ENCODE results near the gene SLA2.
"Not testable (repeated sequence)": the region's sequence is repeated elsewhere in the genome, so short reads cannot be mapped to it uniquely, and the experiment has no call there.

SLA2 gene

GRCh38 chr20:36656733-36657132 lies 10.7 kb upstream of the SLA2 start:
- Mint-ChIP-seq H3K4me1 (peaks cover 11% of the 10 kb centered on the region), H3K4me3 (no peak overlapping the region), H3K36me3 (peaks cover 11% of the 10 kb centered on the region), H3K9me3 (no peaks in the 10 kb centered on the region), H3K27ac (no peak overlapping the region)
- DNase-seq (ENCODE audit: low spot score in 2 of 2) (no peak), ATAC-seq (no peak)

GRCh38 chr20:36655004-36655403 lies 9.0 kb upstream of the SLA2 start:
- Mint-ChIP-seq H3K4me1 (peaks cover 11% of the 10 kb centered on the region), H3K4me3 (no peak overlapping the region), H3K36me3 (peaks cover 11% of the 10 kb centered on the region), H3K27ac (no peak overlapping the region), H3K9me3 (no peaks in the 10 kb centered on the region)
- DNase-seq (ENCODE audit: low spot score in 2 of 2), result no peak
- ATAC-seq, result no peak

- no peak for DNase-seq (ENCODE audit: low spot score in 2 of 2)
- Mint-ChIP-seq H3K9me3 (no peaks in the 10 kb centered on the region), H3K4me3 (no peak overlapping the region), H3K27ac (no peak overlapping the region), H3K4me1 (peaks cover 11% of the 10 kb centered on the region), H3K36me3 (peaks cover 11% of the 10 kb centered on the region)
- no peak for ATAC-seq
These were observed 8.5 kb upstream of the SLA2 start for GRCh38 chr20:36654506-36654905.

GRCh38 chr20:36653456-36653855 lies 7.5 kb upstream of the SLA2 start:
- no peaks in the 10 kb centered on the region for H3K9me3 Mint-ChIP-seq
- H3K27ac Mint-ChIP-seq, result no peak overlapping the region
- H3K4me1 Mint-ChIP-seq, result peaks cover 5% of the 10 kb centered on the region
- ATAC-seq (no peak), DNase-seq (ENCODE audit: low spot score in 2 of 2) (no peak)
- no peak overlapping the region for H3K4me3 Mint-ChIP-seq
- peaks cover 11% of the 10 kb centered on the region for H3K36me3 Mint-ChIP-seq

GRCh38 chr20:36647196-36648121 lies 1.5 kb upstream of the SLA2 start:
- no peak for ATAC-seq
- peak overlapping the region; percentile 94 for H3K4me3 Mint-ChIP-seq

GRCh38 chr20:36646678-36647077 lies 682 bp upstream of the SLA2 start:
- Mint-ChIP-seq H3K4me3 (peak overlapping the region; percentile 94), H3K36me3 (peaks cover 33% of the 10 kb centered on the region), H3K27ac (peak overlapping the region; percentile 99), H3K9me3 (no peaks in the 10 kb centered on the region), H3K4me1 (peaks cover 52% of the 10 kb centered on the region)
- no peak for ATAC-seq
- no peak for DNase-seq (ENCODE audit: low spot score in 2 of 2)

More at GRCh38 chr20:36647196-36648121, 1.5 kb upstream of the SLA2 start:
- H3K27ac Mint-ChIP-seq, result peak overlapping the region; percentile 99
- H3K36me3 Mint-ChIP-seq, result peaks cover 27% of the 10 kb centered on the region
- no peak for DNase-seq (ENCODE audit: low spot score in 2 of 2)
- no peaks in the 10 kb centered on the region for H3K9me3 Mint-ChIP-seq
- H3K4me1 Mint-ChIP-seq, result peaks cover 44% of the 10 kb centered on the region

GRCh38 chr20:36645353-36645752 lies 643 bp downstream of the SLA2 start:
- peaks cover 57% of the 10 kb centered on the region for H3K4me1 Mint-ChIP-seq
- DNase-seq (ENCODE audit: low spot score in 2 of 2) (no peak), ATAC-seq (no peak)
- peaks cover 47% of the 10 kb centered on the region for H3K36me3 Mint-ChIP-seq
- peak overlapping the region; percentile 99 for H3K27ac Mint-ChIP-seq
- peak overlapping the region; percentile 94 for H3K4me3 Mint-ChIP-seq
- H3K9me3 Mint-ChIP-seq, result no peaks in the 10 kb centered on the region

GRCh38 chr20:36644706-36645095 lies 1.3 kb downstream of the SLA2 start:
- Mint-ChIP-seq H3K27ac (peak overlapping the region; percentile 99), H3K9me3 (no peaks in the 10 kb centered on the region), H3K36me3 (peaks cover 53% of the 10 kb centered on the region), H3K4me1 (peaks cover 57% of the 10 kb centered on the region), H3K4me3 (peak overlapping the region; percentile 94)
- ATAC-seq, result peak; percentile 80
- no peak for DNase-seq (ENCODE audit: low spot score in 2 of 2)

GRCh38 chr20:36644032-36644705 lies 1.8 kb downstream of the SLA2 start:
- peak overlapping the region; percentile 94 for H3K4me3 Mint-ChIP-seq
- H3K27ac Mint-ChIP-seq, result peak overlapping the region; percentile 99
- no peaks in the 10 kb centered on the region for H3K9me3 Mint-ChIP-seq
- peak; percentile 77 for ATAC-seq
- peaks cover 57% of the 10 kb centered on the region for H3K4me1 Mint-ChIP-seq
- DNase-seq (ENCODE audit: low spot score in 2 of 2), result peak; percentile 52 to 80
- peaks cover 58% of the 10 kb centered on the region for H3K36me3 Mint-ChIP-seq

GRCh38 chr20:36642136-36642535 lies 3.9 kb downstream of the SLA2 start:
- peaks cover 79% of the 10 kb centered on the region for H3K36me3 Mint-ChIP-seq
- H3K4me1 Mint-ChIP-seq, result peaks cover 53% of the 10 kb centered on the region
- no peak for ATAC-seq
- peak overlapping the region; percentile 94 for H3K4me3 Mint-ChIP-seq
- H3K9me3 Mint-ChIP-seq, result no peaks in the 10 kb centered on the region
- no peak for DNase-seq (ENCODE audit: low spot score in 2 of 2)
- peak overlapping the region; percentile 99 for H3K27ac Mint-ChIP-seq

GRCh38 chr20:36641506-36641843 lies 4.5 kb downstream of the SLA2 start:
- ATAC-seq, result no peak
- H3K4me3 Mint-ChIP-seq, result peak overlapping the region; percentile 94
- peaks cover 85% of the 10 kb centered on the region for H3K36me3 Mint-ChIP-seq
- peak overlapping the region; percentile 99 for H3K27ac Mint-ChIP-seq
- peaks cover 51% of the 10 kb centered on the region for H3K4me1 Mint-ChIP-seq
- no peaks in the 10 kb centered on the region for H3K9me3 Mint-ChIP-seq
- no peak for DNase-seq (ENCODE audit: low spot score in 2 of 2)

- ATAC-seq, result not testable (repeated sequence)
These were observed 7.1 kb downstream of the SLA2 start for GRCh38 chr20:36638876-36639400.

GRCh38 chr20:36634342-36634741 lies 11.7 kb downstream of the SLA2 start:
- DNase-seq (ENCODE audit: low spot score in 2 of 2) (no peak), ATAC-seq (no peak)
- peaks cover 43% of the 10 kb centered on the region for H3K4me1 Mint-ChIP-seq
- H3K4me3 Mint-ChIP-seq, result no peak overlapping the region
- H3K9me3 Mint-ChIP-seq, result no peaks in the 10 kb centered on the region
- peaks cover 100% of the 10 kb centered on the region for H3K36me3 Mint-ChIP-seq
- peak overlapping the region; percentile 88 for H3K27ac Mint-ChIP-seq

More at GRCh38 chr20:36638876-36639400, 7.1 kb downstream of the SLA2 start:
- not testable (repeated sequence) for DNase-seq (ENCODE audit: low spot score in 2 of 2); H3K9me3 Mint-ChIP-seq; H3K4me3 Mint-ChIP-seq
- Mint-ChIP-seq H3K4me1 (peaks cover 31% of the 10 kb centered on the region), H3K27ac (peak overlapping the region; percentile 37), H3K36me3 (peaks cover 96% of the 10 kb centered on the region)

- H3K27ac Mint-ChIP-seq, result peak overlapping the region; percentile 88
- H3K9me3 Mint-ChIP-seq, result no peaks in the 10 kb centered on the region
- ATAC-seq (no peak), DNase-seq (ENCODE audit: low spot score in 2 of 2) (no peak)
- H3K4me1 Mint-ChIP-seq, result peaks cover 50% of the 10 kb centered on the region
- H3K36me3 Mint-ChIP-seq, result peaks cover 100% of the 10 kb centered on the region
- H3K4me3 Mint-ChIP-seq, result no peak overlapping the region
These were observed 12.7 kb downstream of the SLA2 start for GRCh38 chr20:36633285-36633772.

GRCh38 chr20:36632487-36633284 lies 13.3 kb downstream of the SLA2 start:
- no peaks in the 10 kb centered on the region for H3K9me3 Mint-ChIP-seq
- DNase-seq (ENCODE audit: low spot score in 2 of 2), result no peak
- H3K36me3 Mint-ChIP-seq, result peaks cover 100% of the 10 kb centered on the region
- ATAC-seq, result no peak
- H3K4me1 Mint-ChIP-seq, result peaks cover 56% of the 10 kb centered on the region
- peak overlapping the region; percentile 88 for H3K27ac Mint-ChIP-seq
- H3K4me3 Mint-ChIP-seq, result no peak overlapping the region

Measured in stimulated activated effector memory CD8-positive, alpha-beta T cell treated with anti-CD3 and anti-CD28 coated beads, Interleukin-12 subunit alpha, Interleukin-12 subunit beta, amount 100 ng/mL, for 72 hours (primary cell).